ENCODE data around the gene SETMAR.
A peak's percentile ranks its signal among the peaks of the same experiment; 100 is the strongest.
"Not testable (repeated sequence)": the region's sequence is repeated elsewhere in the genome, so short reads cannot be mapped to it uniquely, and the experiment has no call there.

SETMAR gene

DNA sequence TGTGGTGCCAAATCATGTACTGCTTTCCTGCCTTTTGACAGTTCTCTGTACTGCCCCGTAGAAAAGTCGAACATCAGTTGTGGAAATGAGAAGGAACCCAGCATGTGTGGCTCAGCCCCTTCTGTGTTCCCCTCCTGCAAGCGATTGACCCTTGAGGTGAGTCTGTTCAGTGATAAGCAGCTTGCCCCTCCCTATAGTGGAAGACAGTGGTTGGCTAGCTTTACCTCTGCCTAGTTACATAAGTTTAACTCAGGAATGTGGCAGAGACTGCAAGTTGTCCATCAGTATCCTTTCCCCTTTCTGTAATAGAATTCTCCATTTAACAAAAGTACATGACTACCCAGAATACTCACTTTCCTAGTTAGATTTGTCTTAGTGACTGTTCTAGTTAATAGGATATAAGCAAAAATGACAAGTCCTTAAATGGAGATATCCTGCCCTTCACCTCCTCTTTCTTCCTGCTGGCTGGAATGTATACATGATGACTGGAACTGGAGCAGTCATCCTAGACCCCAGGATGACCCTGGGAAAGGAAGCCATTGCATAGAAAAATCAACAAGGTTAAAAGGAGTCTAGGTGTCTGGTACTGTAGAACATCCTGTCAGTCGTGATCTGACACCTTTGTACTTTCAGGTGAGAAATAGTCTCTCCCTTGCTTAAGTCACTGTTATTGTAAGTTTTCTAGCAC is 10.6 kb downstream of the SETMAR start:
- DNase-seq (ENCODE audit: low read depth), result peak; percentile 20

DNA sequence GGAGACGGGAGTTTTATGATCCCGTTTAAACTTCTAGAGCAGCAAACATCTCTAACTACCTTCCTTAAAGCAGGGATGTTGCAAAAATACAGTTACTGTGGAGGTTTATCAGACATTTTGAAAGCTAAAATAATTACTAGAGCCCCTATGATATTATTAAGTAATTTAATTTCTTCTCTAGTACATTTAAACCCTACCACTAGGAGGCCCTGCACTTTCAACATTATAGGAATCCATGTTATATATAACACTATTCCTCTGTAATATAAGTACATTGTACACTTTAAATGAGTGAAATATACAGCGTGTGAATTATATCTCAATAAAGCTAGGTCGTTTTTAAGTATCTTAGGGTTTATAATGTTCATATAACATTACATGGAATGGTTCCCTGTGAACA is 11.5 kb downstream of the SETMAR start:
- DNase-seq (ENCODE audit: low read depth), result peak; percentile 29

DNA sequence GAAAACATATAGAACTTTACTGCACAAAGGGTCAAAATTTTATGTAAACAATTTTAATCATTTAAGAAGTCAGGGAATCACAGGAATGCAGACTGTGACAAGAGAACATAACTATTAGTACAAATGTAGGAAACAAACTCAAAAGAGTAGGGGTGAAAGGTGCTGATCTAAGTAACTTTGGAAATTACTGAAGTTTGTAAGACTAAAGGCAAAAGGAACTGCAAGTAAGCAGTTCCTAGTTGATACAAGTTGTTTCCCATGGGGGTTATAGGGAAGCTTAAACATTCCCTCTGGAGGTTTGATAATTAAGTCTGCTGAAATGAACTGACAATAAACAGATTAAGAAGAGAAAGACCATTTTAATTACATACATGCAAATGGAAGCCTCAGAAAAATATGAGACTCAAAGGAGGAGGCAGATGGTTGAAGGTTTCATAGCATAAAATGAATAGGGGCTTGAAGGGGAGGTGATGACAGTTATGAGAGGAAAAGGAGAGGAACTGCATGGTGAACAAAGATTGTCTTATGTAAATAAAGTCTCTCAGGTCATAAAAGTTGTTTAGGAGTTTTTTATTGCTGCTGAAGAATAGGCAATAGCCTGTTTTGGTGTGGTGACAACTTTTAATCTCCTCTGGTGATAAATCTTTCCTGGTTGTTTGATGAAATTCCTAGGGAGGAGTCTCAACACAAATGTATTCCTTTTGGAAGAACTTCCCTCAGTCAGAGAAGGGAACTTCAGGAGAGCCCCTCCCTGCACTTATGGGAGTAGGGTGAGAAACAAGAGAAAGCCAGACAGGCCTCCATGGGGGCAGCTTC is 17.1 kb downstream of the SETMAR start:
- DNase-seq (ENCODE audit: low read depth), result no peak

DNA sequence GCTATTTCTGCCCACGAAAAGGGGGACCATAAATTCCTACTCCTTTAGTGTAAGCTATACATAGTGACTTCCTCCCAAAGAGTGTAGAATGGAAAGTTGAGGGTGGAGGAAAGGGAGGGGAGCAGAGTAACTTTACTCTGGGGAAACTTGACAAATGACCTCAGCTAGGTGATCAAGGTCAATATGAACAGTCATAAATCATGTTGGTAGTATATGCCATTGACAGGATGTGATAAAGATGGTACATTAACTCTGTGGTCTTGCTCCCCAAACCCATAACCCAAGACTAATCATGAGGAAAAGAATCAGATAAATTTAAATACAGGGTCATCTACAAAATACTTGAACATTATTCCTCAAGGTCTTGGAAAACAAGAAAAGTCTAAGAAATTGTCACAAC is 18.6 kb downstream of the SETMAR start:
- DNase-seq (ENCODE audit: low read depth), result no peak

DNA sequence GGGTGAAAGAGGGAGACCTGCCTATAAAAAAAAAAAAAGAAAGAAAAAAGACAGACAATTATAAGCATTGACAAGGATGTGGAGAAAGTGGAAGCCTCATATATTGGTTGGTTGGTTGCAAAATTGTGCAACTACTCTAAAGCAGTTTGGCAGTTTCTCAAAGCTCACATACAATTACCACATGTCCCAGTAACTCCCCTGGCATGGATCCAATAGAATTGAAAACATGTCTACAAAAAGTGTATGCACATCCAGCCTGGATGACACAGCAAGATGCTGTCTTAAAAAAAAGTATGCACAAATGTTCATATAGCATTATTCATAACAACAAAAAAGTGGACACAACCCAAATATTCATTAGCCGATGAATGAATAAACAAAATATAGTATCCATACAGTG is 19.5 kb downstream of the SETMAR start:
- peak; percentile 96 for DNase-seq (ENCODE audit: low read depth)

DNA sequence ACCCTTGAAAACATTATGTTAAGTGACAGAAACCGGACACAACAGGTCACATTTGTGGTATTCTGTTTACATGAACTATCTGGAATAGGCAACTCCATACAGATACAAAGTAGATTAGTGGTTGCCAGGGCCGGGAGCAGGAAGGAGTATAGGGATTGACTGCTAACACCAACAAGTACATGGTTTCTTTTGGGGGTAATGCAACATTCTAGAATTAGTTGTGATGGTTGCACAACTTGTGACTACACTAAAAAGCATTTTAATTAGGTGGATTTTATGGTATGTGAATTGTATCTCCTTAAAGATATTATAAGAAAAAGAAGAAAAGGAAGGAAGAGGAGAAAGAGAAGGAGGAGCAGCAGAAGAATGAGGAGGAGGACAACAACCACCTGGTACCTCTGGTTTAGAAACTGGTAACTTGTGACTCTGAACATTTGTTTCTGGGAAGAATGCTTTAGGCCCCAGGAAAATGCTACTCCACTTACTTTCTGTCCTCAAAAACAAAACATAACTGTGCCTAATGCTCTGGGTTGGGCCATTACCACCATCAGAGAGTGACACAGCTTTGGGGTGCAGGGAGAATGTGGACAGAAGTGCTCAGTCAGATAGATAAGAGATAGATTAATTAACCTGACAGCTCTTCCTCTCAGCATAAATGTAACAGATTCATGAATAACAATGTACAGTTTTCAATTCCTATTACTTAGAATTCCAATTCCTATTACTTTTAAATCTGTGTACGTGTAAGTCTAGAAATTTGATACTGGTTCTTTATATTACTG is 20.3 kb downstream of the SETMAR start:
- peak; percentile 56 for DNase-seq (ENCODE audit: low read depth)

DNA sequence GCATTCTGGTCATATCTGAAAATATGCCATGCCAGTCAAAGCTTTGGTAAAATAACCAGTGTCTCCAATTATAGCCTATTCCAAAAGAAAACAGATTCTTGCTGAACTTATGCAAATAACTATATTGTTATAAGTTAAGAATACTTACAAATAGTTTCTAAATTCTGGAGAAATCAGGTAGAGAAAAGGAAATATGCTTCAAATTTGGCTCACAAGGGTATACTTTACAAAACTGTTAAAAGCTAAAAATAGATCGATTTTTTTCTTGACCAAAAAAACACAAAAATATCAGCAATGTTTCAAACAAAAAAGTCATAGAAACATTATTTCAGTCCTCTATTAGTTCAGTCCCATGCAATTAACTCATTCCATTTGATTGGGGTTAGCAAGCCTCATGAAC is 23.7 kb downstream of the SETMAR start:
- no peak for DNase-seq (ENCODE audit: low read depth)

DNA sequence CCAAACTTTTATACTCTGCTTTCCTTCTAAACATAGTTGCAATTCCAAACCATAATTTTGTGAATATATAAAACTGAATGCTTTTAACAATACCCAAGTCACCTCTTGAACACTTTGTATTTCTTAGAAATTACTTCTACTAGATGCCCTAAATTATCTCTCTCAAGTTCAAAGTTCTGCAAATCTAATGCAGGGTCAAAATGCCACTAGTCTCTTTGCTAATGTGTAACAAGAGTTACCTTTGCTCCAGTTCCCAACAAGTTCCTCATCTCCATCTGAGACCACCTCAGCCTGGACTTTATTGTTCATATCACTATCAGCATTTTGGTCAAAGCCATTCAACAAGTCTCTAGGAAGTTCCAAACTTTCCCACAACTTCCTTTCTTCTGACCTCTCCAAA is 26.6 kb downstream of the SETMAR start:
- DNase-seq (ENCODE audit: low read depth), result not testable (repeated sequence)

DNA sequence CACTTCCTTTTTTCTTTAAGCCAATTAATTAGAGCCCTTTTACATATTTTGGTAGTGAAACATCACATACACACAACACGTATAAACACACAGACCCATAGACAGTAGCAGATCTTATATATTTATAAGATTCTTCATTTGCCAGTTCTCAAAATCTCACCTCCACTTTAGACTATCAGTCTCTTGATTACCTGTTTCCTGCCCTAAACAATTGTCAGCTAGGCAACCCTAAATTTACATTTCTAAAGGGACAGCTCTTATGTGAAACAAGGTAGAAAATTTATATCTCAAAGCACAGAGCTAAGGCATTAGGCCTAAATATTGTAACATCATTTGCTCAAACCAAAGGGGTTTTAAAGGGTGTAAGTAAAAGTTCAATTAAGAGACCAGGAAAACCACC is 28.9 kb downstream of the SETMAR start:
- no peak for DNase-seq (ENCODE audit: low read depth)

DNA sequence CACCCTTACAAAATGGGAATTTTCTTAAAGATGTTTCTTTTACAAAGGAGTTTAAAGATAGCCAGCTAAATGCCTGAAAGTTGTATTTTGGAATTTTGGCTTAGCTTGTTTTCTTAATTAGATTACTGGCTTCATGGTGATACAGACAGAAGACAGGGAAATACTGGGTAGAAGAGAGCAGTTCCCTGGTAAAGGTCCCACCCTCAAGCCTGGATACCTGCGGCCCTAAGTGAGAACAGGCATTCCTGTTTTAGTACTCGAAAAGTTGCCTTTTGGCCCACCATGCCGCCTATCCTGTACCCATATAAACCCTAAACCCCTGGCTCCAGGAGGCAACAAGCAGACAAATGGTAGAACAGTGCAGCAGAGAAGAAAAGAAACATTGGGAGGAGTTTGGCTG is 29.4 kb downstream of the SETMAR start:
- DNase-seq (ENCODE audit: low read depth), result no peak

DNA sequence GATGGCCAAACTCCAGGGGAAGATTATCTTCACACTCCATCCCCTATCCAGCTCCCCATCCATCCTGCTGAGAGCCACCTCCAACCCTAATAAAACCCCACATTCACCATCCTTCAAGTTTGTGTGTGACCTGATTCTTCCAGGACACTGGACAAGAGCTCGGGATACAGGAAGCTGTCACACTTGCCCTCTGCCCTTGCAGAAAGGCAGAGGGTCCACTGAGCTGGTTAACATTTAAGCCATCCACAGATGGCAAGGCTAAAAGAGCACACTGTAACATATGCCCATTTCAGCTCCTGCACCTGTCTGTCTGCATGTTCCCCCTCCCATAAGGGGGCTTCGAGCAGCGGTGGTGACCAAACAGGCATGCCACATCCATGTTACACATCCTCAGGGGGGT is 29.8 kb downstream of the SETMAR start:
- no peak for DNase-seq (ENCODE audit: low read depth)

DNA sequence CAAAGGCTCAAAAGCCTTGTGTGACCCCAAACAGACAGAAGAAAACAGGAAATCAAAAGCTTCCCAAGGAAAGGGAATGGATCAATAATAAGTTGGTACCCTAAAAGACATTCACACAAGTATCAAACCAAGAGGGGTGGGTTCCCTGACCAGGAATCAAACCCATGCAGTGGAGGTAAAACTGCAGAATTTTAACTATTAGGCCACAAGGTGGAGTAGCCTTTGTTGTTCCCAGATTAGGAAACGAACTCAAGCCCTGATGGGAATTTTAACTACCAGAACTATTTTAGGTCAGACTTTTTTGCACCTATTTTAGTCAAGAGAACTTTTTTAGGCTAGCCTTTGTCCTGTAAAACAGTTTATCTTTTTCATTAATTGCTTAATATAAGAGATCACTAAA is 31.4 kb downstream of the SETMAR start:
- DNase-seq (ENCODE audit: low read depth), result no peak

DNA sequence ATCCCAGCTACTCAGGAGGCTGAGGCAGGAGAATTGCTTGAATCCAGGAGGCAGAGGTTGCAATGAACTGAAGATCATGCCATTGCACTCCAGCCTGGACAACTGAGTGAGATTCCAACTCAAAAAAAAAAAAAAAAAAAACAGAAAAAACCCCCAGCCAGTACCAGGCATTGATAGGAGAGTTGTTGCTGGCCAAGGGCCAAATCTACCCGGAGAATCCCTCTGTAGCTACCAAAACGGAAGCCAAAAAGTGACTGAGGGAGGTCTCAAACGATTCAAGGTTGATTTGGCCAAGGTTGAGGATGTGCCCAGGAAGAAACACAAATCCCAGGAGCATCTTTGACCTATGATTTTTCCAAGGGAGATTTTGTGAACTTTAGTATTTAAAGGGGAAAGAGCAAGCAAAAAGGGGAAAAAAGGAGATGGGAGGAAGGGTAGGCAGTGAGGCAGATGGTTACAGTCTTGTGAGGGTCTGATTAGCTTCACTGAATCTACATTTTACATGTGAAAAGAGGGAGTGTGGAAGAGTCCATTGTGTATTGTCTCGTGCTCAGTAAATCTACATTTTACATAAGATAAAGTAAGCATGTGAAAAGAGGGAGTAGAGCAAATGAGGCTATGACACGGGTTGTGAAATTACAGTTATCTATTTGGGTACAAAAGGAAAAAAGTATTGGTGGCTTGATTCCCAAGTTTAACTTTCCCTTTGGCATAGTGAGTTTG is 32.8 kb downstream of the SETMAR start:
- no peak for DNase-seq (ENCODE audit: low read depth)

DNA sequence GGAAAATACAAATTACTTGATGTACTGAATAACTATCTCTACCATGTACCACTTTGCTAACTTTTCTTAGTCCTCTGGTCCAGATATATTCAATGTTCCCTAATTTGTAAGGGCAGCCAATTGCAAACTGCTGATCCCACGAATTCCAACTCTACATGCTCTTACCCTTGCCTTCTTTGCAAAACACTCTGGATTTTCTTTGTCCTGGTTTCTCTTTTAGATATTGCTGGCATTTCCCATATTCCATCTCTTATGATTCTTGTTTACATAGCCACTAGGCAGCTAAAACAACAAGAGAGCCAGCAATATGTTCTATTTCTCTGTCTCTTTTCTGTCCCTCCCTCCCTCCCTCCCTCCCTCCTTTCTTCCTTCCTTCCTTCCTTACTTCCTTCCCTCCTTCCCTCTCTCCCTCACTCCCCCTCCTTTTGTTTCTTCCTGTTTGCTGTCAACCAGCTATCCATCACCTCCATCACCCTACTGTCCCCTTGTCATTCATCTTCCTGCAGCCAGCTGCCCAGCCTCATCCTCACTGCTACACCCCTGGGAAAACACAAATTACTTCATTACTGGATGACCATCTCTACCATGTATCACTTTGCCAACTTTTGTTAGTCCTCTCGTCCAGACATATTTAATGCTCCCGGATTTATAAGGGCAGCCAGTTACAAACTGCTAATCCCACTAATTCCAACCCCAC is 33.8 kb downstream of the SETMAR start:
- DNase-seq (ENCODE audit: low read depth), result no peak

DNA sequence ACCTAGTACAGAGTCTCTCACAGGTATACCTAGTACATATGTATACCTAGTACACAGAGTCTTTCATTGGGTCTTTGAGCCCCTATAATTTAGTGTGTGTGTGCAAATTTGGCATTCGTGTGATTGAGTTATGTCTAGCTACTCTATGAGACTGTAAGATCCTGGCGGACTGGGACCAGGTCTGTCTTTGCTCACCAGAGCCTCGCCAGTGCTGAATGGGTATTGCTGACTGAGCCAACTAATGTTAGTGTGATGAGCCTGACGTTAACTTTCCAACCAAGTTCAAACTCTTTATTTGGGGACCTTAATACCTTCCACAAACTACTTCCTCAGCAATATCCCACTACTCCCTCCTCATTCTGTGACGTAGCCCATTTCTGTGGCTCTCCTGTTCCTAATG is 35.6 kb downstream of the SETMAR start:
- no peak for DNase-seq (ENCODE audit: low read depth)

DNA sequence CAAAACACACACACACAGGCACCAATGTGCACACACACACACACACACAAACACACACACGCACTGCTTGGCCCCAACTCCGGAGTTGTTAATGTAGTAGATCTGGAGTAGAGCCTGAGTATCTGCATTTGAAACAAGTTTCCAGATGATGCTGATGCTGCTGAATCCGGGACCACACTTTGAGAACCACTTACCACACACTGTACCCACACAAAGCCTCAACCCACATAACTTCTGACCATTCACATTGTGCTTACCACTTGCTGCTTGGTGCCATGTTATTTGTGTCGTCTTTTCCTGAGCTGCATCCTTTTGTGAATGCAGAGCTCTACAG is 36.9 kb downstream of the SETMAR start:
- DNase-seq (ENCODE audit: low read depth), result no peak

DNA sequence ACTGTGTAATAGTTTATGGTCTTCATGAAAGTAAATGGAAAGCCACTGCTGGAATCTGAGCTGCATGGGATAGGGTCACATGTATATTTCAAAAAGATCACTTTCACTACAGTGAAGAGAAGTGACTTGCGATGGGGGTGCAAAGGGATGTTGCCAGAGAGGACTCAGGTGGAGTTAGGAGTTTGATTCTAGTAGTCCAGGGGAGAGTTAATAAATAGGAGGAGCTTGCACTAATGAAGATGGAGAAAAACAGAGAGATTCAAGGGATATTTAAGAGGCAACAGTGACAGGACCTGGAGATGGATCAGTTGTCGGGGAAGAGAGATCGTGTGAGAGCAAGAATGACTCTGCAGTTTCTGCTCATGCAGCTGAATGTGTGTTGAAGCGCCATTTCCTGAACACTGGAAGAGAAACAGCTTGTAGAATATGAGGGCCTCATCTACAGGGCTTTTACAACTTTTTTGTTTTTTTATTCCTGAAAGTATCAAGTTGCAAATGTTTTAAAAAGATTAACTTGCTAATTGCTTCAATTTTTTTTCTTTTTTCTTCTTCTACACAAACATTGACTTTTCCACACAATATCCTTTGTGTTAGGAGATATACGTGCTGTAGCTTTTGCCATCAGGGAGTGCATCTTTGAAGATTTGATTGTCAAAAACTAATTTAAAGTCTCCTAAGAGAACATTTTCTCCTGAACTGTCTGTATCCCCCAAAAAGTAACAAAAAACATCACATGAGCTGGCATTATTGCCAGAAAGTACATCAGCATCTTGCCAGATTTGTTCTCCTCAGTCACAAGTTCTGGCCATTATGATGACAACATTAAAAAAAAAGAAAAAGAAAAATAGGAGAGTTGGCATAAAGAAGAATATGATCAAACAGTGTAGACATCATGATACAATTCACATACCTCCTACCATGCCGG is 37.5 kb downstream of the SETMAR start:
- peak; percentile 20 for DNase-seq (ENCODE audit: low read depth)

DNA sequence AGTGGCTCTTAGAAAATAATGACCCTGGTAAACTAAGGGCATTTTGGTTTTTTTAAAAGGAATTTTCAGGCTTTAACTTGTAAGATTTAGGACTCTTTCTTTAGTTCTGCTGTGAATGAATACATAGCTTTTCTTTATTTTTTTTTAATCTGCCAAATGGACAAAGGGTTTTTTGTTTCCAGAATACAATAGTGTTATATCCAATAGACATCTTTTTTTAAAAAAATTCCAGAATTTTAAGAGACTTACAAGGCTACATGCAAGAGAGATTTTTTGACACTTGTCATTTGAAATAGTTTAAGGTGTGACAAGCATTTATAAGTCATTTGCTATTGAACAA is 38.1 kb downstream of the SETMAR start:
- DNase-seq (ENCODE audit: low read depth), result no peak

DNA sequence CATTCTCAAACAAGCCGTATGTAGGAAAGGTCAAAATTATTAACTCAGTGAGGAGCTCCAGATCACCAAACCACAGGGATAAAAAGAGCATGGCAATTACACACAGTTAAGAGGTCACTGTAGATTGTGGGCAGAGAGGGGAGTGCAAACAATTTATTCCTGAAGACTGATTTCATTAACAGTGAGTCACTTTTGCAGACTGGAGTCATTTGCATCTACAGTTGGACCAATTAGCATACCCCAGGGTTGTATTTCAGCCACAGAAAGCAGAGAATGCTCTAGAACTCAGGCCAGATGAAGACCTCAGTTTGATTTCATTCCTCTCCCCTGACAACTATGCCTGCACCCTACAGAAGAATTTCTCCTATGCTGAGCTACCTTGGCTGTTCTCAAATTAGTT is 40.1 kb downstream of the SETMAR start:
- peak; percentile 73 for DNase-seq (ENCODE audit: low read depth)

DNA sequence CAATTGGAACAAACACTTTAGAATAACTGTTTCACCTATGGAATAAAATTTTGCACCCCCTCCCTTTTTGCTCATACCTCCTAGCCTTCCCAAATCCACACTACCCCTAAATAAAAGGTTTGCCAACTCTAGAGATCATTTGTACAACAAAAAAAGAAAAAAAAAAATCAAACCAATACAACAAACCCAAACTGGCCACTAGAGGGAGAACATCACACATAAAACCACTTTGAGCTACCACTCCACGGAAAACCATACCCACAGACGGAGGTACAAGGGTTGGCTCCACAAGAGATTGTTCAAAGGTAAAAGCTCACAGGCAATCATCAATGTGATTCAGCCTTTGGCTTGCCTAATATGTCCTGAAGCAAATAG is 47.6 kb downstream of the SETMAR start:
- DNase-seq (ENCODE audit: low read depth), result peak; percentile 58

Data from iris pigment epithelial cell (primary cell).